Kidney (tissue), 14 donors: ENCODE data around the gene OR4L1. TPM values are rescaled to one million over a fixed set of nuclear protein-coding genes. Genes with fewer than 3 reads are reported as not detected.
"Not testable (repeated sequence)": the region's sequence is repeated elsewhere in the genome, so short reads cannot be mapped to it uniquely, and the experiment has no call there.

Source experiments
- DNase-seq, 5 donors: peaks; one replicate each; pipeline ENCODE4 v3.0.0-alpha.2; 2013 to 2020
- FAIRE-seq: peaks from 2 replicates; lab custom pipeline; 2012; peaks lifted over from hg19 to GRCh38; lab: Jason Lieb, UNC
- H3K27ac ChIP-seq, 2 donors: one replicate each; pipeline ENCODE4 v1.7.0; 2013; ENCODE audit warnings: low read depth in 2 of 2, low read length in 2 of 2, inconsistent platforms in 1 of 2
- H3K27me3 ChIP-seq: one replicate; pipeline ENCODE4 v1.7.1; 2013; ENCODE audit warnings: low read length, inconsistent platforms; ENCODE audit not compliant: control insufficient read depth, insufficient read depth
- H3K36me3 ChIP-seq, 3 donors: one replicate each; pipeline versions ENCODE4 v1.7.0 to v1.7.1; 2013; ENCODE audit warnings: low read length in 3 of 3, control low read depth in 1 of 3, inconsistent platforms in 1 of 3; ENCODE audit not compliant: insufficient read depth in 3 of 3, control insufficient read depth in 2 of 3
- H3K4me1 ChIP-seq, 3 donors: one replicate each; pipeline versions ENCODE4 v1.7.0 to v1.7.1; 2013; ENCODE audit warnings: low read length in 3 of 3, inconsistent platforms in 1 of 3, low read depth in 1 of 3; ENCODE audit not compliant: control insufficient read depth in 2 of 3, insufficient read depth in 2 of 3
- H3K4me3 ChIP-seq, 3 donors: one replicate each; pipeline versions ENCODE4 v1.7.0 to v1.8.1; 2013; ENCODE audit warnings: low read length in 3 of 3, control low read depth in 1 of 3, inconsistent platforms in 1 of 3
- H3K9ac ChIP-seq, 3 donors: one replicate each; pipeline versions ENCODE4 v1.7.0 to v1.7.1; 2013; ENCODE audit warnings: low read length in 3 of 3, control low read depth in 1 of 3, inconsistent platforms in 1 of 3
- H3K9me3 ChIP-seq, 3 donors: one replicate each; pipeline versions ENCODE4 v1.7.0 to v1.7.1; 2013; ENCODE audit warnings: low read length in 3 of 3, control low read depth in 1 of 3, inconsistent platforms in 1 of 3; ENCODE audit not compliant: control insufficient read depth in 2 of 3, insufficient read depth in 1 of 3
- CTCF ChIP-seq: IDR thresholded peaks from 3 replicates; pipeline ENCODE4 v1.5.1; 2012; ENCODE audit warnings: mild to moderate bottlenecking, moderate library complexity, borderline replicate concordance; ENCODE audit not compliant: insufficient read depth; ENCODE audit errors: extremely low read depth
- intact Hi-C: fragments of 100-400 bp; cut with DNase I; formaldehyde crosslinking; loops from one replicate; pipeline ENCODE4 v1.11.1; 2022
- polyA plus RNA-seq: library from polyadenylated mRNA; stranded (reverse); fragments of 350-450 nt; fragmentation: Illumina TruSeq; extraction: RNeasy Lipid Tissue Mini Kit (QIAGEN cat#74804); gene quantifications from one replicate; pipeline ENCODE4 v1.2.3, GENCODE V29; 2014; ENCODE audit warnings: low read depth, low replicate concordance; ENCODE audit not compliant: insufficient read depth
- total RNA-seq: library from RNA; stranded (reverse); fragmentation: NEBNext Ultra II Directional; extraction: Animal tissue kit (Norgen Biotek cat#: 25700); gene quantifications from one replicate; pipeline ENCODE4 v1.2.1, GENCODE V29; 2021
- donor health status: control.
- donor health status: control.
- donor health status: control.
- donor health status: control.
- donor health status: control.
- donor health status: DM: yes; HTN: yes; CAD: no.
- donor health status: Normal renal cell carcinoma (clear cell type).

OR4L1 gene
- total and polyA plus RNA-seq, 2 donors from 2014 or later: not detected

DNA sequence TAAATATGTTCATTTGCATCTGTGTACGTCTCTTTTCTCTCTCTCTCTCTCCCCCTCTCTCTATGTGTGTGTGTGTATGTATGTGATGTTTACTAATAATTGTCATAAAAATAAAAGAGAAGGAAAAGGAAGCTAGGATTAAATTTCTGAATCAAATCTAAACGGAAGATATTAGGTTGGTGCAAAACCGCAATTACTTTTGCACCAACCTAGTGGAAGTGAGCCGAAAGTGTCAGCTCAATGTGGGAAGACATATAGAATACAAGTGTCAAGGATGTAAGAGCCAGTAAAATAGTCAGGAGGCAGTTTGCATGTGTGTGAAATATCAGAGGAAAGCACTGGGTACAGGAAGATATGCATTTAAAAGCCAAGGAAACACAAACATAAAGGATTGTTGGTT, 32.2 kb downstream of the OR4L1 start:
- no peak for TF ChIP-seq CTCF
- no peaks in the 10 kb centered on the region for H3K27me3 ChIP-seq
- no peaks in the 10 kb centered on the region for H3K9me3 ChIP-seq
- no peak overlapping the region for H3K27ac ChIP-seq
- no peaks in the 10 kb centered on the region for H3K4me1 ChIP-seq
- intact Hi-C loops: no loop called here
- DNase-seq (no peak), FAIRE-seq (no peak)
- H3K9ac ChIP-seq: no peak overlapping the region
- no peak overlapping the region for H3K4me3 ChIP-seq
- H3K36me3 ChIP-seq: no peaks in the 10 kb centered on the region

DNA sequence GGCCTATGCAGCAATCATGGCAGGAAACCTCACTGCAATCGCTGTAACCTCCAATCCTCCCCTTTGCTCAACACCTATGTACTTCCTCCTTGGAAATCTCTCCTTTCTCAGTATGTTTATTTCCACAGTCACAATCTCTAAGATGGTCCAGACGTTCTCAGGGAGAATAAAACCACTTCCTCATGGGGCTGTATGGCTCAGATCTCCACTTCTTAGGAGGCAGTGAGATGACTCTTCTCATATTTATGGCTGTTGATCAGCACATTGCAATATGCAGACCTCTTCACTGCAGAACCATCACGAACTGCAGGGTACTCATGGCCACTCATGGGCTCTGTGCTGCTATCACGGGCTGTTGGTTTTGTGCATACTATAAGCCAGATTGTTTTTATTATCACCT, 33.6 kb downstream of the OR4L1 start:
- DNase-seq (no peak), FAIRE-seq (no peak)
- Histone ChIP-seq H3K9me3 (no peaks in the 10 kb centered on the region), H3K36me3 (no peaks in the 10 kb centered on the region), H3K4me1 (no peaks in the 10 kb centered on the region), H3K9ac (no peak overlapping the region), H3K27me3 (no peaks in the 10 kb centered on the region), H3K4me3 (no peak overlapping the region), H3K27ac (no peak overlapping the region)
- intact Hi-C loops: no loop called here
- TF ChIP-seq CTCF: no peak

- intact Hi-C loops, H3K4me3 ChIP-seq, H3K9ac ChIP-seq, FAIRE-seq, H3K27ac ChIP-seq, H3K36me3 ChIP-seq, DNase-seq, H3K27me3 ChIP-seq, H3K4me1 ChIP-seq, H3K9me3 ChIP-seq: not testable (repeated sequence)
Observed at GRCh38 chr14:20098926-20099770, 39.3 kb downstream of the OR4L1 start.

DNA sequence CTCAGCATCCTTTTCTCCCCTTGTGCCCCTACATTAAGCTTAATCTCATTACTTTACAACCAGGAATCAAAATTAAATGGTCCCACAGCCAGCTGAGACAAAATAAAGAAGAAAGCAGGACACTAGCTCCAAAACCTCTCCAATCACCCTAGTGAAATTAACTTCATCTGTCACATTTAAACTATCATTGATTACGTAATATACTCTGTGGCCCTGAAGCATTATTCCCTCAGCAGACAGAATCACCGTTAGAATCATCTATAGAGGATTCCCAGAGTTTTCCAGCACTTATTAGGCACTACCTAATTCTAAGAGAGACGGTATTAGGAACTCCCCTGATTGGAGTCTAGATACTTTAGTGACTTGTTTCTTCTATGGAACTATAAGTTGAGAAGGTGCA, 50.6 kb downstream of the OR4L1 start, which contains the start of gene OR4K17:
Gene OR4K17 (plus strand): TSS at position 302 of the 400 bp plus-strand sequence. CDS start 6,761 bp downstream, outside the sequence.
- H3K27ac ChIP-seq: no peak within 1 kb of the TSS
- no peak for TF ChIP-seq CTCF
- FAIRE-seq (no peak), DNase-seq (no peak)
- H3K9me3 ChIP-seq: peaks cover 0 to 2% (median 0%) of the 10 kb centered on the region in 3 donors
- no peaks in the 10 kb centered on the region for H3K36me3 ChIP-seq
- no peaks in the 10 kb centered on the region for H3K4me1 ChIP-seq
- H3K27me3 ChIP-seq: no peaks in the 10 kb centered on the region
- no peak within 1 kb of the TSS for H3K4me3 ChIP-seq
- no peak within 1 kb of the TSS for H3K9ac ChIP-seq
- intact Hi-C loops: no loop called here

Other genes starting within 250 kb of the OR4L1 start
- gene OR4K2, start 184.9 kb upstream of the OR4L1 start, total RNA-seq: not detected
- not detected for gene OR4K2, start 184.9 kb upstream of the OR4L1 start, polyA plus RNA-seq
- gene OR4K5, start 139.4 kb upstream of the OR4L1 start, total RNA-seq: not detected
- gene OR4K5, start 139.4 kb upstream of the OR4L1 start, polyA plus RNA-seq: not detected
- not detected for gene OR4K1, start 129.1 kb upstream of the OR4L1 start, total RNA-seq
- gene OR4K1, start 129.1 kb upstream of the OR4L1 start, polyA plus RNA-seq: not detected
- not detected for gene OR4K15, start 84.5 kb upstream of the OR4L1 start, total RNA-seq
- not detected for gene OR4K15, start 84.5 kb upstream of the OR4L1 start, polyA plus RNA-seq
- gene OR4Q2, start 57.9 kb upstream of the OR4L1 start, total RNA-seq: not detected
- not detected for gene OR4Q2, start 57.9 kb upstream of the OR4L1 start, polyA plus RNA-seq
- gene OR4K14, start 40.7 kb upstream of the OR4L1 start, total RNA-seq: not detected
- gene OR4K14, start 40.7 kb upstream of the OR4L1 start, polyA plus RNA-seq: not detected
- gene OR4K13, start 24.0 kb upstream of the OR4L1 start, total RNA-seq: not detected
- not detected for gene OR4K13, start 24.0 kb upstream of the OR4L1 start, polyA plus RNA-seq
- not detected for gene OR4K17, start 50.7 kb downstream of the OR4L1 start, total RNA-seq
- not detected for gene OR4K17, start 50.7 kb downstream of the OR4L1 start, polyA plus RNA-seq
- gene OR4N5, start 78.8 kb downstream of the OR4L1 start, total RNA-seq: not detected
- gene OR4N5, start 78.8 kb downstream of the OR4L1 start, polyA plus RNA-seq: not detected
- not detected for gene OR11G2, start 130.9 kb downstream of the OR4L1 start, total RNA-seq
- gene OR11G2, start 130.9 kb downstream of the OR4L1 start, polyA plus RNA-seq: not detected
- gene OR11H6, start 163.7 kb downstream of the OR4L1 start, total RNA-seq: not detected
- not detected for gene OR11H6, start 163.7 kb downstream of the OR4L1 start, polyA plus RNA-seq
- gene OR11H7, start 168.9 kb downstream of the OR4L1 start, total RNA-seq: not detected
- not detected for gene OR11H7, start 168.9 kb downstream of the OR4L1 start, polyA plus RNA-seq
- gene OR11H4, start 179.2 kb downstream of the OR4L1 start, total RNA-seq: not detected
- gene OR11H4, start 179.2 kb downstream of the OR4L1 start, polyA plus RNA-seq: not detected
- gene TTC5, start 245.9 kb downstream of the OR4L1 start, total RNA-seq: 22.3 TPM
- gene TTC5, start 245.9 kb downstream of the OR4L1 start, polyA plus RNA-seq: 12.3 TPM